Hepatocyte (in vitro differentiated cells): ENCODE results near the gene AGBL1. TPM values are rescaled to one million over a fixed set of nuclear protein-coding genes. Genes with fewer than 3 reads are reported as not detected.

Experiments used
- DNase-seq: peaks from one replicate; pipeline ENCODE4 v3.0.0-alpha.2; 2016; ENCODE audit warnings: low spot score
- H2AFZ ChIP-seq: fragments of 200-600 bp; sonication (generic); 2 replicates; pipeline ENCODE4 v1.6.0; 2016; ENCODE audit warnings: antibody characterized with exemption, mild to moderate bottlenecking
- H3K27ac ChIP-seq: fragments of 200-600 bp; sonication (generic); 2 replicates; pipeline ENCODE4 v1.5.1; 2016; ENCODE audit warnings: mild to moderate bottlenecking
- H3K27me3 ChIP-seq: fragments of 200-600 bp; sonication (generic); 2 replicates; pipeline ENCODE4 v1.6.1; 2016
- H3K36me3 ChIP-seq: fragments of 200-600 bp; sonication (generic); replicated peaks from 2 replicates; pipeline ENCODE4 v1.5.1; 2016; ENCODE audit warnings: low read depth; ENCODE audit not compliant: insufficient read depth
- H3K4me1 ChIP-seq: fragments of 200-600 bp; sonication (generic); 2 replicates; pipeline ENCODE4 v1.5.1; 2016; ENCODE audit warnings: mild to moderate bottlenecking, moderate library complexity; ENCODE audit not compliant: insufficient read depth
- H3K4me2 ChIP-seq: fragments of 200-600 bp; sonication (generic); 2 replicates; pipeline ENCODE4 v1.6.0; 2016
- H3K4me3 ChIP-seq: fragments of 200-600 bp; sonication (generic); 2 replicates; pipeline ENCODE4 v1.5.1; 2016; ENCODE audit warnings: mild to moderate bottlenecking
- H3K79me2 ChIP-seq: fragments of 200-600 bp; sonication (generic); 2 replicates; pipeline ENCODE4 v1.6.0; 2017; ENCODE audit warnings: mild to moderate bottlenecking
- H3K9me2 ChIP-seq: fragments of 200-600 bp; sonication (generic); replicated peaks from 2 replicates; pipeline ENCODE4 v1.6.0; 2017; ENCODE audit warnings: mild to moderate bottlenecking; ENCODE audit not compliant: insufficient read depth
- H3K9me3 ChIP-seq: fragments of 200-600 bp; sonication (generic); 2 replicates; pipeline ENCODE4 v1.5.1; 2016; ENCODE audit warnings: low read depth, mild to moderate bottlenecking
- H4K20me1 ChIP-seq: fragments of 200-600 bp; sonication (generic); 2 replicates; pipeline ENCODE4 v1.6.0; 2016; ENCODE audit warnings: mild to moderate bottlenecking; ENCODE audit not compliant: insufficient read depth, poor library complexity, severe bottlenecking
- CTCF ChIP-seq: fragments of 200-600 bp; sonication (generic); IDR thresholded peaks from 2 replicates; pipeline ENCODE4 v1.5.1; 2016; ENCODE audit warnings: antibody characterized with exemption, mild to moderate bottlenecking; ENCODE audit not compliant: poor library complexity
- EZH2 ChIP-seq: fragments of 200-600 bp; sonication (generic); IDR thresholded peaks from 2 replicates; pipeline ENCODE4 v1.6.1; 2016; ENCODE audit warnings: antibody characterized with exemption, mild to moderate bottlenecking, borderline replicate concordance
- EZH2phosphoT487 ChIP-seq: fragments of 200-600 bp; sonication (generic); IDR thresholded peaks from one replicate; pipeline ENCODE4 v1.6.1; 2018; ENCODE audit warnings: antibody characterized with exemption, mild to moderate bottlenecking, low read depth, moderate library complexity; ENCODE audit not compliant: unreplicated experiment, severe bottlenecking
- WGBS: methylation state at CpG from one replicate; pipeline ENCODE4 v1.1.6; 2016; ENCODE audit warnings: low lambda C conversion rate; ENCODE audit errors: missing lambda C conversion rate; 5-methylcytosine and 5-hydroxymethylcytosine counted together
- polyA plus RNA-seq: library from polyadenylated mRNA; unstranded; fragments of >200 nt; fragmentation: Nextera tagmentation; extraction: Ambion mirVana; gene quantifications from 2 replicates; pipeline ENCODE4 v1.2.1, GENCODE V29; 2016
- total RNA-seq: library from RNA; depleted of rRNA; stranded (reverse); fragments of >200 nt; gene quantifications from 2 replicates; pipeline ENCODE4 v1.2.3, GENCODE V29; 2014

The AGBL1 gene
- total and polyA plus RNA-seq, 2 experiments from 2014 or later, result not detected

GRCh38 chr15:86879250-86880229, 799.9 kb downstream of the AGBL1 start:
- Histone ChIP-seq H3K9me3 (no peaks in the 10 kb centered on the region), H3K4me1 (no peaks in the 10 kb centered on the region), H3K4me3 (no peak overlapping the region), H3K9me2 (no peaks in the 10 kb centered on the region), H3K79me2 (no peaks in the 10 kb centered on the region), H4K20me1 (no peaks in the 10 kb centered on the region), H3K4me2 (no peak overlapping the region), H3K27me3 (no peaks in the 10 kb centered on the region), H3K36me3 (no peaks in the 10 kb centered on the region), H2AFZ (no peak overlapping the region), H3K27ac (no peak overlapping the region)
- no peak for DNase-seq
- 83% methylated on average over 10 of the region's 10 CpGs for WGBS
- TF ChIP-seq CTCF (no peak), EZH2phosphoT487 (no peak), EZH2 (no peak)

GRCh38 chr15:86885616-86886015, 805.9 kb downstream of the AGBL1 start:
- TF ChIP-seq EZH2phosphoT487, result no peak
- TF ChIP-seq CTCF, result no peak
- TF ChIP-seq EZH2, result no peak
- no peaks in the 10 kb centered on the region for H3K9me3 ChIP-seq
- no peaks in the 10 kb centered on the region for H3K36me3 ChIP-seq
- no peaks in the 10 kb centered on the region for H3K79me2 ChIP-seq
- H3K4me1 ChIP-seq, result no peaks in the 10 kb centered on the region
- H3K4me3 ChIP-seq, result no peak overlapping the region
- no peaks in the 10 kb centered on the region for H4K20me1 ChIP-seq
- H3K9me2 ChIP-seq, result no peaks in the 10 kb centered on the region
- H2AFZ ChIP-seq, result no peak overlapping the region
- no peak for DNase-seq
- H3K27ac ChIP-seq, result peak overlapping the region; percentile 20
- peak overlapping the region; percentile 19 for H3K4me2 ChIP-seq
- no peaks in the 10 kb centered on the region for H3K27me3 ChIP-seq
- 4% methylated on average over 1 of the region's 1 CpG for WGBS

GRCh38 chr15:86892774-86893449, 813.2 kb downstream of the AGBL1 start:
- Histone ChIP-seq H4K20me1 (no peaks in the 10 kb centered on the region), H3K79me2 (no peaks in the 10 kb centered on the region), H2AFZ (no peak overlapping the region), H3K27me3 (peaks cover 10% of the 10 kb centered on the region), H3K4me3 (no peak overlapping the region), H3K36me3 (no peaks in the 10 kb centered on the region), H3K9me2 (no peaks in the 10 kb centered on the region), H3K4me2 (no peak overlapping the region), H3K9me3 (no peaks in the 10 kb centered on the region), H3K27ac (no peak overlapping the region), H3K4me1 (peaks cover 6% of the 10 kb centered on the region)
- TF ChIP-seq EZH2, result no peak
- TF ChIP-seq EZH2phosphoT487, result no peak
- TF ChIP-seq CTCF, result no peak
- no peak for DNase-seq
- 18% methylated on average over 10 of the region's 10 CpGs for WGBS
